Measurements from ENCODE around the gene ANAPC2. TPM values are rescaled to one million over a fixed set of nuclear protein-coding genes. Genes with fewer than 3 reads are reported as not detected.

The ANAPC2 gene
- polyA plus RNA-seq, 3 donors: 1.9 to 76.8 (median 2.0) TPM

- H3K4me3 ChIP-seq (replicated peaks in 1 of 3; ENCODE audit: low read depth in 2 of 3, low read length in 3 of 3): no peak overlapping the region
- WGBS (ENCODE audit: insufficient coverage): 53% methylated on average over 9 of the region's 20 CpGs
- no peak overlapping the region for H3K4me3 Mint-ChIP-seq
- no peaks in the 10 kb centered on the region for H3K36me3 ChIP-seq (replicated peaks in 1 of 2; ENCODE audit: control insufficient read depth in 1 of 2, insufficient read depth in 2 of 2, low read length in 2 of 2)
- no peak for DNase-seq
- H3K9me3 Mint-ChIP-seq: peaks cover 5 to 20% (median 12%) of the 10 kb centered on the region in 7 donors
- peaks cover 0 to 4% of the 10 kb centered on the region in 2 donors for H3K27me3 ChIP-seq (ENCODE audit: control insufficient read depth in 2 of 2, insufficient read depth in 2 of 2, low read length in 2 of 2)
- no peaks in the 10 kb centered on the region for H4K20me1 ChIP-seq (ENCODE audit: insufficient read depth, low read length)
- no peaks in the 10 kb centered on the region for H3K4me1 ChIP-seq (ENCODE audit: control insufficient read depth in 1 of 2, insufficient read depth in 2 of 2, low read length in 2 of 2)
- intact Hi-C loops (cut with micrococcal nuclease): no loop called here
- peaks cover 14 to 32% (median 24%) of the 10 kb centered on the region in 3 donors for H3K27me3 Mint-ChIP-seq (ENCODE audit: low read depth in 3 of 3)
- H3K9ac ChIP-seq (ENCODE audit: insufficient read depth, low read length, poor library complexity, severe bottlenecking): no peak overlapping the region
- H3K4me1 Mint-ChIP-seq: no peaks in the 10 kb centered on the region
- no peak overlapping the region for H3K4me2 ChIP-seq (replicated peaks; ENCODE audit: extremely low read depth, low read length, poor library complexity, severe bottlenecking)
- no peaks in the 10 kb centered on the region for H3K36me3 Mint-ChIP-seq
- peaks cover 0 to 15% of the 10 kb centered on the region in 2 donors for H3K9me3 ChIP-seq (replicated peaks in 1 of 2; ENCODE audit: control insufficient read depth in 1 of 2, insufficient read depth in 1 of 2, low read length in 2 of 2)
- H3K79me2 ChIP-seq (ENCODE audit: insufficient read depth, low read length): no peaks in the 10 kb centered on the region
- H3K27ac ChIP-seq (ENCODE audit: low read depth in 1 of 2, low read length in 2 of 2): no peak overlapping the region
- H2AFZ ChIP-seq (ENCODE audit: insufficient read depth, low read depth, low read length, poor library complexity, severe bottlenecking): no peak overlapping the region
- peak overlapping the region in 1 of 7 donors; percentile 7 for H3K27ac Mint-ChIP-seq
- TF ChIP-seq CTCF (IDR thresholded peaks at IDR 0.05): no peak
Measured at GRCh38 chr9:137149942-137150616, 38.3 kb downstream of the ANAPC2 start.

GRCh38 chr9:137149363-137149762 lies 39.0 kb downstream of the ANAPC2 start:
- Mint-ChIP-seq H3K4me3 (no peak overlapping the region), H3K9me3 (peaks cover 5 to 20% (median 12%) of the 10 kb centered on the region in 7 donors), H3K27me3 (ENCODE audit: low read depth in 3 of 3) (peaks cover 10 to 26% (median 17%) of the 10 kb centered on the region in 3 donors), H3K27ac (no peak overlapping the region), H3K4me1 (no peaks in the 10 kb centered on the region), H3K36me3 (no peaks in the 10 kb centered on the region)
- WGBS (ENCODE audit: insufficient coverage): 69% methylated on average over 4 of the region's 5 CpGs
- Histone ChIP-seq H3K9me3 (replicated peaks in 1 of 2; ENCODE audit: control insufficient read depth in 1 of 2, insufficient read depth in 1 of 2, low read length in 2 of 2) (peaks cover 0 to 15% of the 10 kb centered on the region in 2 donors), H3K36me3 (replicated peaks in 1 of 2; ENCODE audit: control insufficient read depth in 1 of 2, insufficient read depth in 2 of 2, low read length in 2 of 2) (no peaks in the 10 kb centered on the region), H3K4me1 (ENCODE audit: control insufficient read depth in 1 of 2, insufficient read depth in 2 of 2, low read length in 2 of 2) (no peaks in the 10 kb centered on the region), H3K79me2 (ENCODE audit: insufficient read depth, low read length) (no peaks in the 10 kb centered on the region), H3K27ac (ENCODE audit: low read depth in 1 of 2, low read length in 2 of 2) (no peak overlapping the region), H2AFZ (ENCODE audit: insufficient read depth, low read depth, low read length, poor library complexity, severe bottlenecking) (no peak overlapping the region), H3K9ac (ENCODE audit: insufficient read depth, low read length, poor library complexity, severe bottlenecking) (no peak overlapping the region), H4K20me1 (ENCODE audit: insufficient read depth, low read length) (no peaks in the 10 kb centered on the region), H3K27me3 (ENCODE audit: control insufficient read depth in 2 of 2, insufficient read depth in 2 of 2, low read length in 2 of 2) (peaks cover 0 to 3% of the 10 kb centered on the region in 2 donors), H3K4me3 (replicated peaks in 1 of 3; ENCODE audit: low read depth in 2 of 3, low read length in 3 of 3) (no peak overlapping the region), H3K4me2 (replicated peaks; ENCODE audit: extremely low read depth, low read length, poor library complexity, severe bottlenecking) (no peak overlapping the region)
- intact Hi-C loops (cut with micrococcal nuclease): no loop called here
- TF ChIP-seq CTCF (IDR thresholded peaks at IDR 0.05): no peak
- no peak for DNase-seq

Data from CD14-positive monocyte (primary cell).